Islet of Langerhans (tissue), 1 donor: ENCODE measurements around the gene POLA1.

Experiments used
- FAIRE-seq: peaks from one replicate; lab custom pipeline; 2011; peaks lifted over from hg19 to GRCh38; lab: Jason Lieb, UNC

The POLA1 gene

GRCh38 chrX:25010784-25011588 lies 317.3 kb downstream of the POLA1 start:
- FAIRE-seq: no peak

- no peak for FAIRE-seq
Observed at GRCh38 chrX:25011589-25012432, 318.1 kb downstream of the POLA1 start.

GRCh38 chrX:25012433-25012735 lies 318.7 kb downstream of the POLA1 start:
- FAIRE-seq: no peak

- no peak for FAIRE-seq
Observed at GRCh38 chrX:25012793-25013631, 319.3 kb downstream of the POLA1 start.

- FAIRE-seq: no peak
Observed at GRCh38 chrX:25013632-25014365, 320.1 kb downstream of the POLA1 start.

GRCh38 chrX:25014366-25014838 lies 320.7 kb downstream of the POLA1 start:
- FAIRE-seq: no peak

GRCh38 chrX:25015486-25016360 lies 322.0 kb downstream of the POLA1 start, which contains the start of gene ARX:
Gene ARX (minus strand): TSS chrX:25015965. CDS start chrX:25015737, 228 bp downstream.
- no peak for FAIRE-seq

GRCh38 chrX:25016361-25016671 lies 322.6 kb downstream of the POLA1 start:
- no peak for FAIRE-seq

GRCh38 chrX:25016938-25017598 lies 323.4 kb downstream of the POLA1 start:
- no peak for FAIRE-seq

GRCh38 chrX:25017667-25018247 lies 324.0 kb downstream of the POLA1 start:
- FAIRE-seq: no peak

GRCh38 chrX:25018682-25019081 lies 325.0 kb downstream of the POLA1 start:
- FAIRE-seq: no peak

GRCh38 chrX:25019707-25020390 lies 326.1 kb downstream of the POLA1 start:
- no peak for FAIRE-seq

- FAIRE-seq: no peak
Observed at GRCh38 chrX:25020391-25020904, 326.7 kb downstream of the POLA1 start.

- FAIRE-seq: no peak
Observed at GRCh38 chrX:25020905-25021449, 327.3 kb downstream of the POLA1 start.

- no peak for FAIRE-seq
Observed at GRCh38 chrX:25022499-25023325, 329.0 kb downstream of the POLA1 start.

- no peak for FAIRE-seq
Observed at GRCh38 chrX:25023908-25024307, 330.2 kb downstream of the POLA1 start.

- no peak for FAIRE-seq
Observed at GRCh38 chrX:25025615-25026014, 331.9 kb downstream of the POLA1 start.

- FAIRE-seq: no peak
Observed at GRCh38 chrX:25026576-25026975, 332.9 kb downstream of the POLA1 start.
